H7 (cell line): ENCODE results near the gene SYNPO. TPM values are rescaled to one million over a fixed set of nuclear protein-coding genes. Genes with fewer than 3 reads are reported as not detected.
A peak's percentile ranks its signal among the peaks of the same experiment; 100 is the strongest.

Source experiments
- DNase-seq: peaks from one replicate; pipeline ENCODE4 v3.0.0; 2012
- H3K27me3 ChIP-seq: 2 replicates; pipeline ENCODE4 v1.6.0; 2011; ENCODE audit warnings: mild to moderate bottlenecking, low read length; ENCODE audit not compliant: control insufficient read depth, insufficient read depth
- H3K36me3 ChIP-seq: replicated peaks from 2 replicates; pipeline ENCODE4 v1.5.1; 2011; ENCODE audit warnings: low read length; ENCODE audit not compliant: control insufficient read depth, insufficient read depth
- H3K4me3 ChIP-seq: 2 replicates; pipeline ENCODE4 v1.5.1; 2011; ENCODE audit warnings: low read depth, mild to moderate bottlenecking, control low read depth, low read length, moderate library complexity; ENCODE audit not compliant: insufficient read depth
- total RNA-seq: library from RNA; depleted of rRNA; stranded (reverse); fragments of >200 nt; shearing (Covaris generic); gene quantifications from 2 replicates; pipeline ENCODE4 v1.2.3, GENCODE V29; 2014

Gene SYNPO
- total RNA-seq, 1 experiment from 2014 or later, result 1.3 TPM

DNA sequence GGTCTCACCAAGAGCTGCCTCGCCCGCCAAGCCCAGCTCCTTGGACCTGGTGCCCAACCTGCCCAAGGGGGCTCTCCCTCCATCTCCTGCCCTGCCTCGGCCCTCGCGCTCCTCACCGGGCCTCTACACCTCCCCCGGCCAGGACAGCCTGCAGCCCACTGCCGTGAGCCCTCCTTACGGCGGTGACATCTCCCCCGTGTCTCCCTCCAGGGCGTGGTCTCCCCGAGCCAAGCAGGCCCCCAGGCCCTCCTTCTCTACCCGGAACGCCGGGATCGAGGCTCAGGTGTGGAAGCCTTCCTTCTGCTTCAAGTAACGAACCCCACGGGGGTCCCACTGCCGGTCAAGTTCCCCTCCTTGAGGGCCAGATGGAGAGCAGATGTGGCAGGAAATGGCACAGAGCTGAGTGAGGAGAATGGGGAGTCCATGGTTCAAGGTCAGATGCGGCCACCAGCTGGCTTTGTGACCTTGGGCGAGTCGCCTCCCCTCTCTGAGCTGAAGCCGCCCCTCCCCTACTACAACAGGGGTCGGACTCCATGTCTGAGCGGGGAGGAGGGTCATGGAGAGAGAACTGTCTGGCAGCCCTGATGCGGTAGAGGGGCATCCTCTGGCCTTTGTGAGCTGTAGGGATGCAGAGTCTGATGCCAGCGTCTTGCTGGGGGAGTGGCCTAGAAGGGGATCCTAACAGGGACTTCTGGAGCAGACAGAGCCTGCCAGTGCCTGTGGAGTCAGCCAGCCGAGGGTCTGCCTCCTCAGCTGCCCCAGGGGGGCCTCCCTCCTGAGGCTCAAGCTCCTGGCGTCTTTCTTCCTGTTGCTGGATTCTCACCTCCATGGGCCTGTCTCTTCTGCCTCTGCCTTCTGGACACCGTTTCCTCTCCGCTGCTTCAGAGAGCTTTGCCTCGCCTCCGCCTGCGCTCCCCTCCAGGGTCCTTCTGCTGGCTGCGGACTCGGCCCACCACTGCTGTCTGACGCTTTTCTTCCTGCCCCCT is 9.9 kb downstream of the SYNPO start:
- H3K27me3 ChIP-seq, result no peaks in the 10 kb centered on the region
- H3K4me3 ChIP-seq, result no peak overlapping the region
- DNase-seq, result no peak
- no peaks in the 10 kb centered on the region for H3K36me3 ChIP-seq

GRCh38 chr5:150651382-150651781 is 10.9 kb downstream of the SYNPO start:
- Histone ChIP-seq H3K4me3 (no peak overlapping the region), H3K36me3 (no peaks in the 10 kb centered on the region), H3K27me3 (no peaks in the 10 kb centered on the region)
- DNase-seq, result no peak

- no peak for DNase-seq
- Histone ChIP-seq H3K27me3 (peaks cover 2% of the 10 kb centered on the region), H3K4me3 (no peak overlapping the region), H3K36me3 (no peaks in the 10 kb centered on the region)
These were observed 11.6 kb downstream of the SYNPO start for GRCh38 chr5:150651924-150652671.

DNA sequence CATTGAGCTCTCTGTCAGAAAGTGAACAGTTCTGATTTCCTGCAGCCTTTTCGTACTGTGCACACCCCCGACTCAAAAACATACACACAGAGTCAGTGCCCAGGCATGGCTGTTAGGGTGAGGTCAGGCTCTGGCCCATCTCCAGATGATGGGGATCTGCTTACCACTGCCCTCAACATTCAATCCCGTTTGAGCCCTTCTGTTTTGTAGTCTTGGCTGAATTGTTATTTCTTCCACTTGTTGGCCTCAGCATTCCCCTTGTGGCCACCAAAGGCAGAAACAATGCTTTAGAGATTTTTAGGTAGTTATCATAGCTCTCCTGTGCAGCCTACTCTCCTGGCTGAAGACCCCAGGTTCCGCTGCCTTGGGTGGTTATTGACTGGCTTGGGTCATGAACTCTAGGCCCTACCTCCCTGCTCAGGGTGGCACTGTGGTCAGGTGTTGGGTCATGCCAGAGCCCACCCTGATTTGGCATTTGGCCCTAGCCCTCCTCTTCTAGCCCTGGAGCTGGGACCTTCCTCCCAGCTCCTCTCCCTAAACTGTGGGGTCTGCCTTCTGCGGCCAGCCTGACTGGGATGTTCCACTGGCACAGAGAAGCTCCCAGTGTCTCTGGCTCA is 12.8 kb downstream of the SYNPO start:
- DNase-seq, result no peak
- Histone ChIP-seq H3K36me3 (no peaks in the 10 kb centered on the region), H3K4me3 (no peak overlapping the region), H3K27me3 (peaks cover 4% of the 10 kb centered on the region)

DNA sequence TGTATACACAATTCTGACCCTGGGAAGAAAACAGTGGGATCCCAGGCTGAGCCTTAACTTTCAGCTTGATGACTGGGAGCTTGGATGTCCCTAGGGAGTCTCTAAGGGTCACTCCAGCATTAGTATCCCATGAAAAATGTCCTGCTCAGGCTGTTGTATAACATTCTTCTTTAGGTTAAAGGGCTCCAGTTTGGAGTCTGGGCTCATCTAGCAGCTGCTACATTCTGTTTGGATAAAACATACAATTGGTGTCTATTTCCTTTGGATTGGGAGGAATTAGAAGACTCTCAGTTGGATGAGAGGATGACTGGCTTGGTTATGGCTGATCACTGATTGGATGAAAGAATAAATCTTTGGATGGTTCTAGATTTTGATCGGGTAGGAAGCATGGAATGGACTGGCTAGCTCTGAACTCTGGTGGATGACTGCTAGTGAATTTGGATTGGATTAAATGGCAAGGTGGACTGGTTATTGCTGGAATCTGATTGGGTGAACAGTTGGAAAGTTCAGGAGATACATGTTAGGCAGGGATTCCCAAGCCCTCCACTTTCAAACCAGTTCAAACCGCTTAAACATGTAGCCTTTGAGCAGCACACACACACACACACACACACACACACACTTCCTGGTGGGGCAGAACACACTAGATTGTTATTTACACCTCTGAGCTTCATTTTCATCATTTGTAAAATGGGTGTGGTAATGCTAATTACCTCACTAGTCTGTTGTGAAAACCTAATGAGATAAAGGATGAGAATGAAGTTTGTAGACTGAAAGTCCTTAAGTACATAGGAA is 13.5 kb downstream of the SYNPO start:
- Histone ChIP-seq H3K4me3 (no peak overlapping the region), H3K27me3 (peaks cover 4% of the 10 kb centered on the region), H3K36me3 (no peaks in the 10 kb centered on the region)
- no peak for DNase-seq

DNA sequence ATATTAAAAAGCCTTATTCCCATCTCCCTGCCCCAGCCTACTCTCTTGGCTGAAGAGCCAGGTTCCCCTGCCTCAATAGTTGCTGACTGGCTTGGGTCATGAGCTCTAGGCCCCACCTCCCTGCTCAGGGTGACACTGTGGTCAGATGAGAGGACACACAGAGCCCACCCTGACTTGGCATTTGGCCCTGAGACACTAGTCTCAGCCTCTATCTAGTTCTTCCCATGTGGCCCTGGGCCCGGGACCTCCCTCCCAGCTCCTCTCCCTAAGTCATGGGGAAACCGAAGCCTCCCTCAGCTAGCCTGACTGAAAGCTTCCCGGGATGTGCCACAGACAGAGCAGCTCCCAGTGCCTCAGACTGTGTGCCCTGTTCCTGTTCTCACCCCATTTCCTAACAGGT is 14.8 kb downstream of the SYNPO start:
- no peak for DNase-seq
- H3K4me3 ChIP-seq, result no peak overlapping the region
- H3K27me3 ChIP-seq, result peaks cover 4% of the 10 kb centered on the region
- H3K36me3 ChIP-seq, result no peaks in the 10 kb centered on the region

DNA sequence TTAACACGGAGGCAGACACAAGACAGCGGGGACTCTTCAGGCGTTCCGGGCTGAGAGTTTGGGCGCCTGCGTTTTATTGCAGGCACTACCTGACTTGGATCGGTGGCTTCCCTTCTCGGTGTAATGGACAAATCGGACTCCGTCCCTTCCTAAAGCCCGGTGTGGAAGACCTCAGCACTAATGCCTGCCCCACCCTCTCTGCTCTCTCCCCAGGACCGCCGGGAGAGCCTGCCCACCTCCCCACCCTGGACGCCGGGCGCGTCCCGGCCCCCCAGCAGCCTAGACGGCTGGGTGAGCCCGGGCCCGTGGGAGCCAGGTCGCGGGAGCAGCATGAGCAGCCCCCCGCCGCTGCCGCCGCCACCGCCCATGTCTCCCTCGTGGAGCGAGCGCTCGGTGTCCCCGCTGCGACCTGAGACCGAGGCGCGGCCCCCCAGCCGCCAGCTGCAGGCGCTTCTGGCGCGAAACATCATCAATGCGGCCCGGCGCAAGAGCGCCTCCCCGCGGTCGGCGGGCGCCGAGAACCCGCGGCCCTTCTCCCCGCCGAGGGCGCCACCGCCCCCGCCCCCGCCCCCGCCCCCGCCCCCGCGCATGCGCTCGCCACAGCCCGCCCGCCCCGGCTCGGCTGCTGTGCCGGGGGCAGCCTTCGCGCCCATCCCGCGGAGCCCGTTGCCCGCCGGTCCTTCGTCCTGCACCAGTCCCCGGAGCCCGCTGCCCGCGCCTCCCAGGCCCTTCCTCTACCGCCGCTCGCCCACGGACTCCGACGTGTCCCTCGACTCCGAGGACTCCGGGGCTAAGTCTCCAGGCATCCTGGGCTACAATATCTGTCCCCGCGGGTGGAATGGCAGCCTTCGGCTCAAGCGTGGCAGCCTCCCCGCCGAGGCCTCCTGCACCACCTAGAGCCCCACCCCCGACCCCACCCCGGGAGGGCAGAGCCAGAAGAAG is 16.0 kb downstream of the SYNPO start:
- peak; percentile 100 for DNase-seq
- Histone ChIP-seq H3K27me3 (peaks cover 4% of the 10 kb centered on the region), H3K4me3 (peak overlapping the region; percentile 64), H3K36me3 (no peaks in the 10 kb centered on the region)

DNA sequence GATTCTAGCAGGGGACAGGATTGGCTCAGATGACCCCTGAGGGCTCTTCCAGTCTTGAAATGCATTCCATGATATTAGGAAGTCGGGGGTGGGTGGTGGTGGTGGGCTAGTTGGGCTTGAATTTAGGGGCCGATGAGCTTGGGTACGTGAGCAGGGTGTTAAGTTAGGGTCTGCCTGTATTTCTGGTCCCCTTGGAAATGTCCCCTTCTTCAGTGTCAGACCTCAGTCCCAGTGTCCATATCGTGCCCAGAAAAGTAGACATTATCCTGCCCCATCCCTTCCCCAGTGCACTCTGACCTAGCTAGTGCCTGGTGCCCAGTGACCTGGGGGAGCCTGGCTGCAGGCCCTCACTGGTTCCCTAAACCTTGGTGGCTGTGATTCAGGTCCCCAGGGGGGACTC is 17.7 kb downstream of the SYNPO start:
- Histone ChIP-seq H3K27me3 (peaks cover 4% of the 10 kb centered on the region), H3K36me3 (no peaks in the 10 kb centered on the region), H3K4me3 (no peak overlapping the region)
- DNase-seq, result peak; percentile 12

GRCh38 chr5:150658699-150659265 is 18.3 kb downstream of the SYNPO start:
- no peaks in the 10 kb centered on the region for H3K36me3 ChIP-seq
- H3K27me3 ChIP-seq, result peaks cover 4% of the 10 kb centered on the region
- no peak overlapping the region for H3K4me3 ChIP-seq
- DNase-seq, result peak; percentile 61

- DNase-seq, result no peak
- H3K4me3 ChIP-seq, result no peak overlapping the region
- H3K36me3 ChIP-seq, result no peaks in the 10 kb centered on the region
- H3K27me3 ChIP-seq, result peaks cover 4% of the 10 kb centered on the region
These were observed 19.1 kb downstream of the SYNPO start for GRCh38 chr5:150659360-150660107.

DNA sequence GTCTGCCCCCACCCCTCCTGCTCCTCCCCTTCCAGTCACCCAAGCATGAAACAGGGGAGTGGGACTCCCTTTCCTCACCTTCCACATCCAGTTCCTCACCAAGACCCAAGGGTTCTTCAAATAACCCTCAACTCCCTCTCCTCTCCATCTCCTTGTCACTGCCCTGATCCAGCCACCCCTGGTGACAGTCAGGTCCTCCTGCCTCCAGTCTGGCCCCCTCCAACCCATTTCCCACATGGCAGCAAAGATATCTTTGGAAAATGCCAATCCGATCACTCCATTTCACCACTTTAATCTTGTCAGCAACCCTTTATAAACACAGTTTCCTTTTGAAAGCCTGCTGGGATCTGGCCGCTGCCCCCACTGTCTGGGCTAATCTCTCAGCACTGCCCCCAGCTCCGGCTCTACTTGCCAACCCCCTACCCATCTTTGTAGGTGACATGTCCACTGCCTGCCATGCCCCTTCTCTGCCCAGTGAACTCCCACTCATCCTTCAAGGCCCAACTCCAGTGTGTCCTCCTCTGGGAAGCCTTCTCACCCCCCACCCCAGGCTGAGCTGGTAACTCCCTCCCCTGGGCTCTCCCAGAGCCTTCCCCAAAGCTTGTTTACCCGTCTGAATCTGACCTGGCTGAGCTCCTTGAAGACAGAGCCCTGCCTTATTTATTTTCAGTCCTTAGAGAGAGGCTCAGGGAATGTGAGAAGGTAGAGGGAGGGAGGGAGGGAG is 19.8 kb downstream of the SYNPO start:
- Histone ChIP-seq H3K27me3 (peaks cover 4% of the 10 kb centered on the region), H3K36me3 (no peaks in the 10 kb centered on the region), H3K4me3 (no peak overlapping the region)
- DNase-seq, result peak; percentile 59

- Histone ChIP-seq H3K27me3 (peaks cover 4% of the 10 kb centered on the region), H3K36me3 (no peaks in the 10 kb centered on the region), H3K4me3 (no peak within 1 kb of the TSS)
- DNase-seq, result peak; percentile 40
These were observed 20.6 kb downstream of the SYNPO start, which contains the start of gene MYOZ3 for GRCh38 chr5:150661086-150661485. Gene MYOZ3 (plus strand): TSS chr5:150661251. CDS start chr5:150662942, 1,691 bp downstream.
